CD4-positive, alpha-beta T cell treated with Interleukin-21 for 1 hour (primary cell): ENCODE measurements around the gene NTS.

Source experiments
- DNase-seq: peaks from one replicate; pipeline ENCODE4 v3.0.0-alpha.2; 2020

NTS gene

GRCh38 chr12:85923767-85924331 is 49.8 kb downstream of the NTS start:
- DNase-seq, result no peak

DNA sequence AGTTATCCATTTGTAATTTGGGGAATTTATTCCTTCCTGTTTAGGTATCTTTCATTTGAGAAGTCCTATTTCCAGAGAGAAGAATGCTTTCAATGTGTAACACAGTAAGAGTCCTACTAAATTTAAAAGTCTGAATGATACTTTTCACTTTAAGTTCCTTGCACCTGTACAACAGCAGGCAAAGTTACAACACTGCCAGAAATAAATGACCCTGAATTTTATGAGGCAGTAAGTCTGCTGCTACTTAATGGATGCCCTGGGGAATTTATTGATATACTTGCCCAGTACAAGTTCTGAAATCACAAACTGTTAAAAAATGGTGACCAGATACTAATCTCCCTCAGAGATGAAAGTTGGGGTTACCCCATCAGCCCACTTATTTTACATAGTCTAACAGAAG is 53.1 kb downstream of the NTS start:
- no peak for DNase-seq
